Ishikawa (cell line): Measurements from ENCODE around the gene FAM149A.

ENCODE experiments used
- FOXM1 ChIP-seq: IDR thresholded peaks from 2 replicates; pipeline ENCODE4 v1.6.1; 2012; ENCODE audit warnings: low read depth, borderline replicate concordance
- REST ChIP-seq: IDR thresholded peaks from 2 replicates; pipeline ENCODE4 v1.6.1; 2012; ENCODE audit warnings: low read depth, mild to moderate bottlenecking
- TCF12 ChIP-seq: IDR thresholded peaks from 2 replicates; pipeline ENCODE4 v1.6.1; 2012; ENCODE audit warnings: low read depth
- YY1 ChIP-seq: IDR thresholded peaks from 2 replicates; pipeline ENCODE4 v1.6.1; 2012; ENCODE audit warnings: low read depth

DNA sequence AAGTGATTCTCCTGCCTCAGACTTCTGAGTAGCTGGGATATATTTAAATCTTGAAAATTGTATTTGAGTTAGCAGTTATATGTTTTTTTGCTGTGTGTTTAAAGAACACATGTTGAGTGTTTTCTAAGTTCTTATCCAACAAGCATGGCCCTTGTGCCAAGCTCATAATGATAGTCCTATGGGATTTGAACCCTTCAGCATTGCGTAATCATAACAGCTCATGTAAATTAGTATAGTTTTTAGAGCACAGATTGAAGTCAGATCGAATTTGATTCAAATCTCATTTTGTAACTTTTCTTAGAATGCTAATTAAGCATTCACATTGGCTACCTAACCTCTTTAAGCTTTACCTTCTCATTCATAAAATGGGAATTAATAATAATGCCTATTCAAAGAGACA is 12.2 kb downstream of the FAM149A start:
- no peak for TF ChIP-seq FOXM1
- no peak for TF ChIP-seq REST
- no peak for TF ChIP-seq TCF12
- no peak for TF ChIP-seq YY1
